ENCODE data around the gene SENP3. TPM values are rescaled to one million over a fixed set of nuclear protein-coding genes. Genes with fewer than 3 reads are reported as not detected.
A peak's percentile ranks its signal among the peaks of the same experiment; 100 is the strongest.

The SENP3 gene
- polyA plus RNA-seq, 1 donor = 31.7 TPM

GRCh38 chr17:7556627-7557026, 5.1 kb upstream of the SENP3 start:
- DNase-seq (ENCODE audit: low read depth) = no peak

- DNase-seq (ENCODE audit: low read depth) = no peak
Observed at GRCh38 chr17:7557147-7557764, 4.5 kb upstream of the SENP3 start.

- peak; percentile 82 for DNase-seq (ENCODE audit: low read depth)
Observed at GRCh38 chr17:7557775-7558543, 3.8 kb upstream of the SENP3 start.

GRCh38 chr17:7558544-7559319, 3.0 kb upstream of the SENP3 start, which contains the start of gene TNFSF13:
TSS of gene TNFSF13 (plus strand) at chr17:7558750. CDS start at chr17:7559040, 290 bp downstream.
- DNase-seq (ENCODE audit: low read depth) = no peak

- DNase-seq (ENCODE audit: low read depth) = no peak
Observed at GRCh38 chr17:7559320-7560171, 2.2 kb upstream of the SENP3 start.

GRCh38 chr17:7560172-7561027, 1.3 kb upstream of the SENP3 start:
- DNase-seq (ENCODE audit: low read depth) = no peak

GRCh38 chr17:7561028-7561575, 617 bp upstream of the SENP3 start:
- DNase-seq (ENCODE audit: low read depth) = no peak

GRCh38 chr17:7562208-7562605, 488 bp downstream of the SENP3 start:
- no peak for DNase-seq (ENCODE audit: low read depth)

GRCh38 chr17:7563115-7563869, 1.6 kb downstream of the SENP3 start:
- no peak for DNase-seq (ENCODE audit: low read depth)

- no peak for DNase-seq (ENCODE audit: low read depth)
Observed at GRCh38 chr17:7569571-7569970, 7.9 kb downstream of the SENP3 start.

- DNase-seq (ENCODE audit: low read depth) = no peak
Observed at GRCh38 chr17:7570351-7570750, 8.6 kb downstream of the SENP3 start.

GRCh38 chr17:7572338-7572587, 10.5 kb downstream of the SENP3 start:
- DNase-seq (ENCODE audit: low read depth) = no peak

- peak; percentile 96 for DNase-seq (ENCODE audit: low read depth)
Observed at GRCh38 chr17:7572588-7573323, 11.0 kb downstream of the SENP3 start.

GRCh38 chr17:7573324-7574080, 11.8 kb downstream of the SENP3 start:
- no peak for DNase-seq (ENCODE audit: low read depth)

- DNase-seq (ENCODE audit: low read depth) = no peak
Observed at GRCh38 chr17:7574176-7574953, 12.6 kb downstream of the SENP3 start.

- no peak for DNase-seq (ENCODE audit: low read depth)
Observed at GRCh38 chr17:7575481-7575883, 13.8 kb downstream of the SENP3 start.

GRCh38 chr17:7575959-7576358, 14.2 kb downstream of the SENP3 start:
- DNase-seq (ENCODE audit: low read depth) = no peak

Measured in forelimb muscle (tissue), 1 donor.